ENCODE measurements around the gene ACTL8. TPM values are rescaled to one million over a fixed set of nuclear protein-coding genes. Genes with fewer than 3 reads are reported as not detected.

Gene ACTL8
- total RNA-seq, 1 donor from 2014 or later, result not detected

GRCh38 chr1:17808816-17809215, 53.7 kb downstream of the ACTL8 start:
- H3K36me3 Mint-ChIP-seq (ENCODE audit: insufficient read depth), result no peaks in the 10 kb centered on the region
- H3K27me3 Mint-ChIP-seq, result peaks cover 9% of the 10 kb centered on the region
- H3K4me3 Mint-ChIP-seq (ENCODE audit: low read depth), result no peak overlapping the region
- no peak for DNase-seq (ENCODE audit: low spot score, unreplicated experiment)
- H3K4me1 Mint-ChIP-seq (ENCODE audit: low read depth), result no peaks in the 10 kb centered on the region
- no peak for TF ChIP-seq CTCF (IDR thresholded peaks at IDR 0.05; ENCODE audit: unreplicated experiment)
- no peak overlapping the region for H3K27ac Mint-ChIP-seq
- no peaks in the 10 kb centered on the region for H3K9me3 Mint-ChIP-seq (ENCODE audit: low read depth)

GRCh38 chr1:17810668-17811067, 55.5 kb downstream of the ACTL8 start:
- TF ChIP-seq CTCF (IDR thresholded peaks at IDR 0.05; ENCODE audit: unreplicated experiment), result no peak
- no peak for DNase-seq (ENCODE audit: low spot score, unreplicated experiment)
- H3K36me3 Mint-ChIP-seq (ENCODE audit: insufficient read depth), result no peaks in the 10 kb centered on the region
- H3K9me3 Mint-ChIP-seq (ENCODE audit: low read depth), result peaks cover 9% of the 10 kb centered on the region
- H3K4me3 Mint-ChIP-seq (ENCODE audit: low read depth), result no peak overlapping the region
- H3K27ac Mint-ChIP-seq, result no peak overlapping the region
- peaks cover 21% of the 10 kb centered on the region for H3K27me3 Mint-ChIP-seq
- no peaks in the 10 kb centered on the region for H3K4me1 Mint-ChIP-seq (ENCODE audit: low read depth)

- Mint-ChIP-seq H3K27ac (no peak overlapping the region), H3K4me3 (ENCODE audit: low read depth) (no peak overlapping the region), H3K9me3 (ENCODE audit: low read depth) (peaks cover 9% of the 10 kb centered on the region), H3K36me3 (ENCODE audit: insufficient read depth) (no peaks in the 10 kb centered on the region), H3K4me1 (ENCODE audit: low read depth) (no peaks in the 10 kb centered on the region), H3K27me3 (peaks cover 49% of the 10 kb centered on the region)
- TF ChIP-seq CTCF (IDR thresholded peaks at IDR 0.05; ENCODE audit: unreplicated experiment), result no peak
- DNase-seq (ENCODE audit: low spot score, unreplicated experiment), result no peak
Observed at GRCh38 chr1:17816511-17816910, 61.4 kb downstream of the ACTL8 start.

- no peak for TF ChIP-seq CTCF (IDR thresholded peaks at IDR 0.05; ENCODE audit: unreplicated experiment)
- no peak overlapping the region for H3K27ac Mint-ChIP-seq
- no peak for DNase-seq (ENCODE audit: low spot score, unreplicated experiment)
- peaks cover 50% of the 10 kb centered on the region for H3K27me3 Mint-ChIP-seq
- H3K4me3 Mint-ChIP-seq (ENCODE audit: low read depth), result no peak overlapping the region
- H3K9me3 Mint-ChIP-seq (ENCODE audit: low read depth), result peaks cover 8% of the 10 kb centered on the region
- H3K4me1 Mint-ChIP-seq (ENCODE audit: low read depth), result no peaks in the 10 kb centered on the region
- no peaks in the 10 kb centered on the region for H3K36me3 Mint-ChIP-seq (ENCODE audit: insufficient read depth)
Observed at GRCh38 chr1:17819129-17819802, 64.1 kb downstream of the ACTL8 start.

GRCh38 chr1:17820198-17820597, 65.1 kb downstream of the ACTL8 start:
- Mint-ChIP-seq H3K4me1 (ENCODE audit: low read depth) (no peaks in the 10 kb centered on the region), H3K27me3 (peaks cover 49% of the 10 kb centered on the region)
- TF ChIP-seq CTCF (IDR thresholded peaks at IDR 0.05; ENCODE audit: unreplicated experiment), result no peak

More at GRCh38 chr1:17820198-17820597, 65.1 kb downstream of the ACTL8 start:
- Mint-ChIP-seq H3K36me3 (ENCODE audit: insufficient read depth) (no peaks in the 10 kb centered on the region), H3K4me3 (ENCODE audit: low read depth) (no peak overlapping the region), H3K27ac (no peak overlapping the region), H3K9me3 (ENCODE audit: low read depth) (no peaks in the 10 kb centered on the region)
- DNase-seq (ENCODE audit: low spot score, unreplicated experiment), result no peak

All from progenitor cell of endocrine pancreas (in vitro differentiated cells).